ENCODE measurements around the gene ZBED6.
"Not testable (repeated sequence)": the region's sequence is repeated elsewhere in the genome, so short reads cannot be mapped to it uniquely, and the experiment has no call there.

The ZBED6 gene

DNA sequence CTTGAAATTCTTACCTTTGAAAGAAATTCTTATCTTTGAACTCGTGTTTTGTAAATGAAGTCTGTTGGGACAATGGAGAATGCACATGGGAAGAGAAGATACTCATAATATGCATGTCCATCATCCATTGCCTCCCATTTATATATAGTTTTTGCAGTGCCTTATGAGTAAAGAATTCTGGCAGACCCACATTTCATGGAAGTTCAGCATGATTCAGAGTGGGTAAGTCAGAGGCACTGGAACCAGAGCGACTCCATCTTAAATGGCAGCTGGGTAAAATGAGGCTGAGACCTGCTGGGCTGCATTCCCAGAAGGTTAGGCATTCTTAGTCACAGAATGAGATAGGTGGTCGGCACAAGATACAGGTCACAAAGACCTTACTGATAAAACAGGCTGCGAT, 16.6 kb upstream of the ZBED6 start:
- in situ Hi-C loops (cut with MboI; ENCODE audit: low sequenced_read_pairs) = no loop called here

- in situ Hi-C loops (cut with MboI; ENCODE audit: low sequenced_read_pairs) = no loop called here
Measured at GRCh38 chr1:203781962-203782361, 13.5 kb upstream of the ZBED6 start.

- in situ Hi-C loops (cut with MboI; ENCODE audit: low sequenced_read_pairs) = no loop called here
Measured at GRCh38 chr1:203789966-203790365, 5.5 kb upstream of the ZBED6 start.

DNA sequence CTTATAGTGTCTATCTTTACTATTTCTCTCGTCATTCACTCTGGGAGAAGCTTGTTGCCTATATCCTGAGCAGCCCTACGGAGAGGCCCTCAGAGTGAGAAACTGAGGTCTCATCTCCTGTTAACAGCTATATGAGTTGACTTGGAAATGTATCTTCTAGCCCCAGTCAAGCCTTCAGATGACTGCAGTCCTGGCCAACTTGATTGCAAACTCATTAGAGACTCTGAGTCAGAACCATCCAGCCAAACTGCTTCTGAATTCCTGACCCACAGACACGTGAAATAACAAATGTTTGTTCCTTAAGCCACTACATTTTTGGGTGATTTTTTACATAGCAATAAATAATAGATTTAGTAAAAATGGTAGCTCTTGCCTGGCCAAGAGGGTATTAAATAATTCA, 3.9 kb upstream of the ZBED6 start:
- in situ Hi-C loops (cut with MboI; ENCODE audit: low sequenced_read_pairs) = no loop called here

GRCh38 chr1:203792486-203792885, 2.9 kb upstream of the ZBED6 start:
- in situ Hi-C loops (cut with MboI; ENCODE audit: low sequenced_read_pairs) = no loop called here

- in situ Hi-C loops (cut with MboI; ENCODE audit: low sequenced_read_pairs) = not testable (repeated sequence)
Measured at GRCh38 chr1:203793561-203793960, 1.9 kb upstream of the ZBED6 start.

DNA sequence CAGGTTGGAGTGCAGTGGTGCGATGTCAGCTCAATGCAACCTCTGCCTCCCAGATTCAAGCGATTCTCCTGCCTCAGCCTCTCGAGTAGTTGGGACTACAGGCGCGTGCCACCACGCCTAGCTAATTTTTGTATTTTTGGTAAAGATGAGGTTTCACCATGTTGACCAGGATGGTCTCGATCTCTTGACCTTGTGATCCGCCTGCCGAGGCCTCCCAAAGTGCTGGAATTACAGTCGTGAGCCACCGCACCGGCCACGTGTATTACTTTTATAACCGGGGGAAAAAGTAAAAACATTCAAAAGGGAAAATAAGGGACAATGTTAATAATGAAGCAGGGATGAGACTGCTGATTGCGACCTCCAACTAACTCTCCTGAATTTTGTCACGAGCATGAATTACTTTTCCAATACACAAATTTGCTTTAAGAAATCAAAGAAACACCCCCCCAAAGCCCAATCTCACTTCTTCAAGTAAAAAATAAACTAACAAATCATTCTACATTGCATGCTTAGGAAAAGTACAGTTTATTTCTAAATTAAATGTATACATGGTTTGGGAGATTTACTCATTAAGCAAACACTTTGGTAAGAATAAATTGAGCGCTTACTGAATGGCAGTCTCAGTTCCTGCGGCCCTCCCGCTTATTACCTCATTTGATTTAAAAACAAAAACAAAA, 521 bp upstream of the ZBED6 start:
- in situ Hi-C loops (cut with MboI; ENCODE audit: low sequenced_read_pairs) = no loop called here

- in situ Hi-C loops (cut with MboI; ENCODE audit: low sequenced_read_pairs) = no loop called here
Measured at GRCh38 chr1:203796236-203796605, 798 bp downstream of the ZBED6 start.

GRCh38 chr1:203797216-203797615, 1.8 kb downstream of the ZBED6 start:
- in situ Hi-C loops (cut with MboI; ENCODE audit: low sequenced_read_pairs) = no loop called here

GRCh38 chr1:203797948-203798655, 2.7 kb downstream of the ZBED6 start:
- in situ Hi-C loops (cut with MboI; ENCODE audit: low sequenced_read_pairs) = no loop called here

DNA sequence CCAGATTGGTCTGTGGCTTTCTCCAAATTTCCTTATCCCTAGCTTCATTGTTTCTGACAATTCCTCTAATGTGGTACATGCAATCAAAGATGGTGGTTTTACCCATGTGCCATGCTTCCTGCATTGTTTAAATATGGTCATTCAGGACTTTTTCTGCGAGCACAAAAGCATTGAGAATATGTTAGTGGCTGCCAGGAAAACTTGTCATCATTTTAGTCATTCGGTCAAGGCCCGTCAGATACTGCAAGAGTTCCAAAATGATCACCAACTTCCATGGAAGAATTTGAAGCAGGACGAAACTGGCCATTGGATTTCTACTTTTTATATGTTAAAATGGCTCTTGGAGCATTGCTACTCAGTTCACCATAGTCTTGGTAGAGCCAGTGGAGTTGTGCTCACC, 3.7 kb downstream of the ZBED6 start:
- in situ Hi-C loops (cut with MboI; ENCODE audit: low sequenced_read_pairs) = no loop called here

DNA sequence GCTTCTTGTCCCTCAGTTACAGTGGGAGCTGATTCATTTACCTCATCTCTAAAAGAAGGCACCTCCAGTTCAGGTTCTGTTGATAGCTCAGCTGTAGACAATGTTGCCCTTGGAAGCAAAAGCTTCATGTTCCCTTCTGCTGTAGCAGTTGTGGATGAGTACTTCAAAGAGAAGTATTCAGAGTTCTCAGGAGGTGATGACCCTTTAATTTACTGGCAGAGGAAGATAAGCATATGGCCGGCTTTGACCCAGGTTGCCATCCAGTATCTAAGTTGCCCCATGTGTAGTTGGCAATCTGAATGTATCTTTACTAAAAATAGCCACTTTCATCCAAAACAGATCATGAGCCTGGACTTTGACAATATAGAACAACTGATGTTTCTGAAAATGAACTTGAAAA, 4.5 kb downstream of the ZBED6 start:
- in situ Hi-C loops (cut with MboI; ENCODE audit: low sequenced_read_pairs) = no loop called here

DNA sequence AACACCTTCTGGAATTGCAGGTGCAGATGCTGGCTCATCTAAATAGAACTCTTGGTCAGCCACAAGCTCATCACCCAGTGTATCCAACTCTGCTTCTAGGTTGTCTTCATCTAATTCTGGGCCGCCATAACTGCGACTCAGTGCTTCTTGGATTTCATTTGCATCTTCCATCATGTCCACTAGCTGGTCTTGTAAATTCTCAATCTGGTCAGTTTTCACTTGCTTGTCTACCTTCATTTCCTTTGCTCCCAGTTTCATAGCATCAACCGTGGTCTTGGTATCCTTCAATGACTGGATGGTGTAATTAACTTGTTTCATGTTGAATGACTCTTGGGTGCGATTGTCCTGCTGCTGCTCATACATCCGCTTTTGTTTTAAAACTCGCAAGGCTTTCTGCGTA, 10.3 kb downstream of the ZBED6 start:
- in situ Hi-C loops (cut with MboI; ENCODE audit: low sequenced_read_pairs) = no loop called here

GRCh38 chr1:203807196-203807595, 11.8 kb downstream of the ZBED6 start:
- in situ Hi-C loops (cut with MboI; ENCODE audit: low sequenced_read_pairs) = no loop called here

GRCh38 chr1:203813581-203814341, 18.3 kb downstream of the ZBED6 start:
- in situ Hi-C loops (cut with MboI; ENCODE audit: low sequenced_read_pairs) = no loop called here

DNA sequence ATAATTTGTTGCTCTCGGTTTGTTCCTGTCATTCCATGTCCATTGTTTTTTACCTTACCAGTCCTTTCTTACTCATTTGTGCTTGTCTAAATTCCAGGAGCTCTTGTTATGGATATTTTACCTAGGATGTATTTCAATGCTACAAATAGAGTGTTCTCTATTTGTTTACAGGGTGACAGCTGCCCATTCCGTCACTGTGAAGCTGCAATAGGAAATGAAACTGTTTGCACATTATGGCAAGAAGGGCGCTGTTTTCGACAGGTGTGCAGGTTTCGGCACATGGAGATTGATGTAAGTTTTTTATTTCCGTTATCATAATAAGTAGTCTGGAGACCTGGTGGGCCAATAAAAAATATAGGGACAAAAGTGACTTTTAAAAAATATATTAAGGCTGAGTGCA, 23.0 kb downstream of the ZBED6 start:
- in situ Hi-C loops (cut with MboI; ENCODE audit: low sequenced_read_pairs) = no loop called here

- in situ Hi-C loops (cut with MboI; ENCODE audit: low sequenced_read_pairs) = no loop called here
Measured at GRCh38 chr1:203823306-203823705, 27.9 kb downstream of the ZBED6 start.

DNA sequence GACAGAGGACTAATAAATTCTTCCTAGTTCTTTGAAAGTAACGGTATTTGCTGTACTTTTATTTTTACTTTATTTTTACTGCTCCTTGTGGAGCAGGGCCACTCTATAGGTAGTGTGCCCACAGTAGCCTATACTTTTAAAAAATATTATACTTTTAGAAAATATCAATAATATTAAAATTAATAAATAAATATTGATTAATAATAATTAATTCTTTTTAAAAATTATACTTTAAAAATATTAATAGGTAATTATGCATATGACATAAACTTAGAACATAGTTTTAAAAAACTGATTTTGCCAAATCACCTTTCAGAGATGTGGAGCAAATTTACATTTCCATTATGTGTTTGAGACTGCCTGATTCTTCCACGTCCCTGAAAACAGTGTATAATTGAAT, 30.8 kb downstream of the ZBED6 start:
- in situ Hi-C loops (cut with MboI; ENCODE audit: low sequenced_read_pairs) = no loop called here

DNA sequence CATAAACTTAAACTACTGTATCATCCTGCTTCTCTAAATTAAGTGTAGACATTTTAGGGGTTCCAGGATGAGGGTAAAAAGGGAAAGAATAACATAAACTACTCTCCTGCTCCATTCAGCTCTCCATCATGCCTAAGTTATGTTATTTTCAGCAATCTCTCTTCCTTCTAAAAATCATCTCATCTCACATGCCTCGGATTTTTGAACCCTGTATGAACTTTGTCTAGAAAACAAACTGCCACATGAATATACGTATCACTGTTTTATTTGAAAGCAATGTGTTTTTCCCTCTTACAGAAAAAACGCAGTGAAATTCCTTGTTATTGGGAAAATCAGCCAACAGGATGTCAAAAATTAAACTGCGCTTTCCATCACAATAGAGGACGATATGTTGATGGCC, 32.6 kb downstream of the ZBED6 start:
- in situ Hi-C loops (cut with MboI; ENCODE audit: low sequenced_read_pairs) = no loop called here

- in situ Hi-C loops (cut with MboI; ENCODE audit: low sequenced_read_pairs) = no loop called here
Measured at GRCh38 chr1:203828503-203828902, 33.1 kb downstream of the ZBED6 start.

DNA sequence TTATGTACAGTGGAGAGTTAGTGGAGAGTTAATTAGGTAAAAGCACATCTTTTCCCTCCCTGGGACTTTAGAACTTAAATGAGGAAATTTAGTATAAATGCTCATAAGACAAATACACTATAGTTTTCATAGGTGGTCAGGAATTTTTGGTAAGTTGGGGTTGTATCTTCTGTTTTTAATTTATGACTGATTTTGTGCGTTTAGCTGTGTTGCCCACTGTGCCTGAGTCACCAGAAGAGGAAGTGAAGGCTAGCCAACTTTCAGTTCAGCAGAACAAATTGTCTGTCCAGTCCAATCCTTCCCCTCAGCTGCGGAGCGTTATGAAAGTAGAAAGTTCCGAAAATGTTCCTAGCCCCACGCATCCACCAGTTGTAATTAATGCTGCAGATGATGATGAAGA, 33.8 kb downstream of the ZBED6 start:
- in situ Hi-C loops (cut with MboI; ENCODE audit: low sequenced_read_pairs) = not testable (repeated sequence)

DNA sequence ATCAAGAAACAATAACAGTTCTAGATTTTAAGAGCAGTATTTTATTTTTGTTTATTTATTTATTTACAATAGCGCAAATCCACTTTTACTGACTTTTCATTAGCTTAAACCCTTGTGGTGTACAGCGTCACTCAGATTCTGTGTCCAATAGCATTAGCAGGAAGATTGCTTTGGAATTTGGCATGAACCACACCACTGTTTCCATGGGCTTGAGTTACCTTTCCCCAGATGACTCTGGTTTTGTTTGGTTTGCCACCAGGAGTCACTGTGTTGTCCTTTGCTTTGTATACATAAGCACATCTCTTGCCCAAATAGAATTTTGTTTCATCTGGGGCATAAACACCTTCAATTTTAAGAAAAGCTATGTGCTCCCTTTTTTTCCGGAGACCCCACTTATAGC, 40.1 kb downstream of the ZBED6 start:
- in situ Hi-C loops (cut with MboI; ENCODE audit: low sequenced_read_pairs) = no loop called here
